Astrocyte (in vitro differentiated cells and primary cell): Measurements from ENCODE around the gene ACAA2. TPM values are rescaled to one million over a fixed set of nuclear protein-coding genes. Genes with fewer than 3 reads are reported as not detected.

ENCODE experiments used
- DNase-seq: peaks from one replicate; pipeline ENCODE4 v3.0.0-alpha.2; 2010; ENCODE audit warnings: low read depth
- FAIRE-seq: peaks from 2 replicates; lab custom pipeline; 2011; peaks lifted over from hg19 to GRCh38; lab: Jason Lieb, UNC
- H2AFZ ChIP-seq: 2 replicates; pipeline ENCODE4 v1.6.0; 2012; ENCODE audit warnings: low read depth, low read length, inconsistent platforms
- H3K27ac ChIP-seq: 2 replicates; pipeline ENCODE4 v1.5.1; 2011; ENCODE audit warnings: low read depth, low read length, inconsistent platforms
- H3K27me3 ChIP-seq: 2 replicates; pipeline ENCODE4 v1.6.0; 2011; ENCODE audit warnings: low read length, inconsistent platforms; ENCODE audit not compliant: insufficient read depth
- H3K36me3 ChIP-seq: 2 replicates; pipeline ENCODE4 v1.5.1; 2011; ENCODE audit warnings: low read length, inconsistent platforms; ENCODE audit not compliant: insufficient read depth
- H3K4me1 ChIP-seq: 2 replicates; pipeline ENCODE4 v1.5.1; 2011; ENCODE audit warnings: low read length, inconsistent platforms; ENCODE audit not compliant: insufficient read depth
- H3K4me2 ChIP-seq: 2 replicates; pipeline ENCODE4 v1.6.0; 2012; ENCODE audit warnings: low read length, inconsistent platforms
- H3K4me3 ChIP-seq: 2 replicates; pipeline ENCODE4 v1.5.1; 2011; ENCODE audit warnings: low read depth, mild to moderate bottlenecking, low read length, inconsistent platforms; ENCODE audit not compliant: insufficient read depth
- H3K79me2 ChIP-seq: 2 replicates; pipeline ENCODE4 v1.6.0; 2012; ENCODE audit warnings: mild to moderate bottlenecking, low read length, inconsistent platforms; ENCODE audit not compliant: insufficient read depth
- H3K9ac ChIP-seq: 2 replicates; pipeline ENCODE4 v1.6.0; 2012; ENCODE audit warnings: mild to moderate bottlenecking, low read length, inconsistent platforms
- H3K9me3 ChIP-seq: 2 replicates; pipeline ENCODE4 v1.5.1; 2012; ENCODE audit warnings: low read depth, mild to moderate bottlenecking, low read length, inconsistent platforms; ENCODE audit not compliant: insufficient read depth
- H4K20me1 ChIP-seq: 2 replicates; pipeline ENCODE4 v1.6.0; 2012; ENCODE audit warnings: low read length, inconsistent platforms; ENCODE audit not compliant: insufficient read depth
- H3K27ac Mint-ChIP-seq: one replicate; pipeline ENCODE4 v1.8.0; 2021; ENCODE audit warnings: mild to moderate bottlenecking, mixed read lengths; ENCODE audit not compliant: unreplicated experiment
- H3K27me3 Mint-ChIP-seq: one replicate; pipeline ENCODE4 v1.8.0; 2021; ENCODE audit warnings: low read depth, mixed read lengths; ENCODE audit not compliant: unreplicated experiment
- H3K36me3 Mint-ChIP-seq: one replicate; pipeline ENCODE4 v1.8.0; 2021; ENCODE audit warnings: low read depth, mixed read lengths; ENCODE audit not compliant: unreplicated experiment
- H3K4me1 Mint-ChIP-seq: one replicate; pipeline ENCODE4 v1.8.0; 2021; ENCODE audit warnings: low read depth, mixed read lengths; ENCODE audit not compliant: unreplicated experiment
- H3K4me3 Mint-ChIP-seq: one replicate; pipeline ENCODE4 v1.8.0; 2021; ENCODE audit warnings: mild to moderate bottlenecking, moderate library complexity, mixed read lengths; ENCODE audit not compliant: unreplicated experiment
- H3K9me3 Mint-ChIP-seq: one replicate; pipeline ENCODE4 v1.8.0; 2021; ENCODE audit warnings: mild to moderate bottlenecking, mixed read lengths; ENCODE audit not compliant: unreplicated experiment
- CTCF ChIP-seq: IDR thresholded peaks from 2 replicates; pipeline ENCODE4 v1.5.1; 2011; ENCODE audit warnings: low read depth, mild to moderate bottlenecking, inconsistent platforms, low read length, moderate library complexity; ENCODE audit not compliant: insufficient read depth
- EZH2 ChIP-seq: IDR thresholded peaks from 2 replicates; pipeline ENCODE4 v1.6.1; 2012; ENCODE audit warnings: mild to moderate bottlenecking, low read length, inconsistent platforms; ENCODE audit not compliant: insufficient read depth
- total RNA-seq: library from RNA; stranded (reverse); gene quantifications from 2 replicates; pipeline ENCODE4 v1.2.1, GENCODE V29; 2021

ACAA2 gene
- total RNA-seq, 1 donor from 2014 or later: 66.4 TPM

DNA sequence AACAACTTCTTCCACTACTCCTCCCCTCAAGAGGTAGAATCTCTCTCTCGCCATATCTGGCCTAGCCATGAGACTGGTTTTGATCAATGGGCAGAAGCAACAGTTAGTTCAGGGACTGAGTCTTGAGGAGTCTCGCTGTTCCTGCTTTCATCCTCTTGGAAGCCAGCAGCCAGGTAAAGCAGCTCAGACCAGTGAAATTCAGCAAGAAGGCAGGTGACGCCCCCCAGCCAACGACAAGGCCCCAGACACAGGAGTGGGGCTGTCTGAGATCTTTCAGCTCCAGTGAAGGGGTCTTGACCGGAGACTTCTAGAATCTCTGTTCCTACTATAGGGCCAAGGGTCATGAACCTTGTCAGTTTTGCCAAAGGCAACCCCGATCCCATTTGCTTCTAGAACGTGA lies 39.7 kb upstream of the ACAA2 start:
- H3K27me3 Mint-ChIP-seq: peaks cover 6% of the 10 kb centered on the region
- H3K4me1 Mint-ChIP-seq: peaks cover 19% of the 10 kb centered on the region
- no peaks in the 10 kb centered on the region for H3K9me3 Mint-ChIP-seq
- DNase-seq: no peak
- no peak overlapping the region for H3K27ac Mint-ChIP-seq
- H3K36me3 Mint-ChIP-seq: peaks cover 4% of the 10 kb centered on the region
- Histone ChIP-seq H3K36me3 (no peaks in the 10 kb centered on the region), H3K79me2 (no peaks in the 10 kb centered on the region), H3K27me3 (no peaks in the 10 kb centered on the region), H3K9ac (no peak overlapping the region), H3K27ac (no peak overlapping the region), H2AFZ (no peak overlapping the region), H3K9me3 (no peaks in the 10 kb centered on the region), H3K4me3 (no peak overlapping the region), H4K20me1 (no peaks in the 10 kb centered on the region), H3K4me1 (peaks cover 12% of the 10 kb centered on the region), H3K4me2 (no peak overlapping the region)
- no peak overlapping the region for H3K4me3 Mint-ChIP-seq
- TF ChIP-seq EZH2 (no peak), CTCF (no peak)
- FAIRE-seq: no peak

GRCh38 chr18:49851624-49852023 lies 38.3 kb upstream of the ACAA2 start:
- H3K4me3 Mint-ChIP-seq: no peak overlapping the region

More at GRCh38 chr18:49851624-49852023, 38.3 kb upstream of the ACAA2 start:
- H3K9me3 ChIP-seq: no peaks in the 10 kb centered on the region
- H3K4me3 ChIP-seq: no peak overlapping the region
- H3K27me3 ChIP-seq: no peaks in the 10 kb centered on the region
- Mint-ChIP-seq H3K36me3 (peaks cover 7% of the 10 kb centered on the region), H3K27ac (no peak overlapping the region), H3K27me3 (peaks cover 7% of the 10 kb centered on the region), H3K4me1 (peaks cover 20% of the 10 kb centered on the region), H3K9me3 (no peaks in the 10 kb centered on the region)
- no peak for TF ChIP-seq CTCF
- TF ChIP-seq EZH2: no peak
- H3K79me2 ChIP-seq: no peaks in the 10 kb centered on the region
- no peak for DNase-seq
- no peaks in the 10 kb centered on the region for H4K20me1 ChIP-seq
- H3K9ac ChIP-seq: no peak overlapping the region
- no peaks in the 10 kb centered on the region for H3K36me3 ChIP-seq
- no peak overlapping the region for H3K27ac ChIP-seq
- H3K4me2 ChIP-seq: no peak overlapping the region
- H3K4me1 ChIP-seq: peaks cover 12% of the 10 kb centered on the region
- no peak for FAIRE-seq
- no peak overlapping the region for H2AFZ ChIP-seq
